Liver (tissue), 3 donors: ENCODE results near the gene HFM1.

ENCODE experiments used
- CTCF ChIP-seq: fragments of 150-350 bp; IDR thresholded peaks from 2 replicates; pipeline ENCODE4 v1.5.1; 2017; ENCODE audit warnings: improper control_type of control experiment, low read depth, low read length; ENCODE audit not compliant: missing input control
- EGR1 ChIP-seq, 2 donors: IDR thresholded peaks; 2 replicates each; pipeline ENCODE4 v1.6.1; 2016 to 2018; ENCODE audit warnings: antibody characterized with exemption in 2 of 2, low read depth in 2 of 2
- FOXA1 ChIP-seq: IDR thresholded peaks from 2 replicates; pipeline ENCODE4 v1.6.1; 2016; ENCODE audit warnings: antibody characterized with exemption
- GABPA ChIP-seq, 2 donors: IDR thresholded peaks in 1 of 2; conservative IDR thresholded peaks in 1 of 2; 2 replicates each; pipeline ENCODE4 v1.6.1; 2016; ENCODE audit warnings: antibody characterized with exemption in 2 of 2, mild to moderate bottlenecking in 1 of 2, moderate library complexity in 1 of 2
- NR2F2 ChIP-seq: IDR thresholded peaks from 2 replicates; pipeline ENCODE4 v1.6.1; 2016; ENCODE audit warnings: antibody characterized with exemption
- RAD21 ChIP-seq, 2 donors: IDR thresholded peaks; 2 replicates each; pipeline ENCODE4 v1.6.1; 2016; ENCODE audit warnings: antibody characterized with exemption in 2 of 2, mild to moderate bottlenecking in 2 of 2
- RXRA ChIP-seq, 2 donors: IDR thresholded peaks; 2 replicates each; pipeline ENCODE4 v1.6.1; 2017 to 2018; ENCODE audit warnings: antibody characterized with exemption in 2 of 2, mild to moderate bottlenecking in 1 of 2
- SP1 ChIP-seq: IDR thresholded peaks from 2 replicates; pipeline ENCODE4 v1.6.1; 2018; ENCODE audit warnings: antibody characterized with exemption, mild to moderate bottlenecking
- TAF1 ChIP-seq: conservative IDR thresholded peaks from 2 replicates; pipeline ENCODE4 v1.6.1; 2016; ENCODE audit warnings: antibody characterized with exemption, mild to moderate bottlenecking
- ZBTB33 ChIP-seq: IDR thresholded peaks from 2 replicates; pipeline ENCODE4 v1.6.1; 2016; ENCODE audit warnings: antibody characterized with exemption
- TF ChIP-seq, protein P1 (sequence below): IDR thresholded peaks from 2 replicates; pipeline ENCODE4 v1.6.1; 2016; ENCODE audit warnings: antibody characterized with exemption
- TF ChIP-seq, protein P2 (sequence below): IDR thresholded peaks from 2 replicates; pipeline ENCODE4 v1.6.1; 2016; ENCODE audit warnings: antibody characterized with exemption, mild to moderate bottlenecking
- TF ChIP-seq, protein P3 (sequence below): IDR thresholded peaks from 2 replicates; pipeline ENCODE4 v1.6.1; 2016; ENCODE audit warnings: antibody characterized with exemption
- donor health status: healthy.
- donor health status: healthy.

- TF ChIP-seq CTCF (no peak), GABPA (IDR thresholded peaks at IDR 0.05 in 1 of 2, conservative IDR thresholded peaks at IDR 0.05 in 1 of 2) (no peak), EGR1 (IDR thresholded peaks at IDR 0.05; ENCODE audit: low read depth in 2 of 2) (no peak), SP1 (no peak), ZBTB33 (no peak), TAF1 (no peak), RAD21 (IDR thresholded peaks at IDR 0.05) (no peak), NR2F2 (no peak), FOXA1 (no peak), RXRA (IDR thresholded peaks at IDR 0.05) (no peak)
- TF ChIP-seq, protein P1, sequence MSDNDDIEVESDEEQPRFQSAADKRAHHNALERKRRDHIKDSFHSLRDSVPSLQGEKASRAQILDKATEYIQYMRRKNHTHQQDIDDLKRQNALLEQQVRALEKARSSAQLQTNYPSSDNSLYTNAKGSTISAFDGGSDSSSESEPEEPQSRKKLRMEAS: no peak
- TF ChIP-seq, protein P2, sequence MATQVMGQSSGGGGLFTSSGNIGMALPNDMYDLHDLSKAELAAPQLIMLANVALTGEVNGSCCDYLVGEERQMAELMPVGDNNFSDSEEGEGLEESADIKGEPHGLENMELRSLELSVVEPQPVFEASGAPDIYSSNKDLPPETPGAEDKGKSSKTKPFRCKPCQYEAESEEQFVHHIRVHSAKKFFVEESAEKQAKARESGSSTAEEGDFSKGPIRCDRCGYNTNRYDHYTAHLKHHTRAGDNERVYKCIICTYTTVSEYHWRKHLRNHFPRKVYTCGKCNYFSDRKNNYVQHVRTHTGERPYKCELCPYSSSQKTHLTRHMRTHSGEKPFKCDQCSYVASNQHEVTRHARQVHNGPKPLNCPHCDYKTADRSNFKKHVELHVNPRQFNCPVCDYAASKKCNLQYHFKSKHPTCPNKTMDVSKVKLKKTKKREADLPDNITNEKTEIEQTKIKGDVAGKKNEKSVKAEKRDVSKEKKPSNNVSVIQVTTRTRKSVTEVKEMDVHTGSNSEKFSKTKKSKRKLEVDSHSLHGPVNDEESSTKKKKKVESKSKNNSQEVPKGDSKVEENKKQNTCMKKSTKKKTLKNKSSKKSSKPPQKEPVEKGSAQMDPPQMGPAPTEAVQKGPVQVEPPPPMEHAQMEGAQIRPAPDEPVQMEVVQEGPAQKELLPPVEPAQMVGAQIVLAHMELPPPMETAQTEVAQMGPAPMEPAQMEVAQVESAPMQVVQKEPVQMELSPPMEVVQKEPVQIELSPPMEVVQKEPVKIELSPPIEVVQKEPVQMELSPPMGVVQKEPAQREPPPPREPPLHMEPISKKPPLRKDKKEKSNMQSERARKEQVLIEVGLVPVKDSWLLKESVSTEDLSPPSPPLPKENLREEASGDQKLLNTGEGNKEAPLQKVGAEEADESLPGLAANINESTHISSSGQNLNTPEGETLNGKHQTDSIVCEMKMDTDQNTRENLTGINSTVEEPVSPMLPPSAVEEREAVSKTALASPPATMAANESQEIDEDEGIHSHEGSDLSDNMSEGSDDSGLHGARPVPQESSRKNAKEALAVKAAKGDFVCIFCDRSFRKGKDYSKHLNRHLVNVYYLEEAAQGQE: no peak
- TF ChIP-seq, protein P3, sequence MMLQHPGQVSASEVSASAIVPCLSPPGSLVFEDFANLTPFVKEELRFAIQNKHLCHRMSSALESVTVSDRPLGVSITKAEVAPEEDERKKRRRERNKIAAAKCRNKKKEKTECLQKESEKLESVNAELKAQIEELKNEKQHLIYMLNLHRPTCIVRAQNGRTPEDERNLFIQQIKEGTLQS: no peak
These were observed 22.8 kb downstream of the HFM1 start for GRCh38 chr1:91381844-91382243.
